Breast epithelium (tissue), 3 donors: ENCODE results near the gene MIGA2.

Experiments used
- POLR2AphosphoS5 ChIP-seq, 3 donors: sonication (generic); formaldehyde crosslinking; IDR thresholded peaks; one replicate each; pipeline ENCODE4 v1.6.1; 2017; ENCODE audit warnings: antibody characterized with exemption in 3 of 3
- TF ChIP-seq, protein P1 (sequence below), 3 donors: fragments of 450-650 bp; IDR thresholded peaks; one replicate each; pipeline ENCODE4 v1.5.1; 2016 to 2017; ENCODE audit warnings: antibody characterized with exemption in 3 of 3, mild to moderate bottlenecking in 3 of 3, moderate library complexity in 3 of 3

DNA sequence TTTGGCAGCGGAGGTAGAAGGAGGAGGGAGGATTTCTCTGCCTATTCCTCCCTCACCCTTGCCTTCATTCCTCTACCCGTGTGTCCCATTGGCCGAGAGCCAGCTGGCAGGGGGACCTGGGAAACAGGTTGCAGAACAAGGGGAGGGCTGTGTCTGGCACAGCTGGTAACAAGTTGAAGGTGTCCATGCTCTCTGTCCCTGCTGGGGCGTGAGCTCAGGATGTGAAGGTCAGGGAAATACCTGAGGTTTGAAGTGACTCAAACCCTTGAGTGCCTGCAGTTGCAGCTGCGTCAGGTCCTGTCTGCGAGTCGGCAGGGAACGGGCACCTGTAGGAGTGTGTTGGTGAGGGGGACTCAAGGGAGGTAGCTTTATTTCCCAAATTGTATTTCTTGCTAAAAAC is 16.2 kb downstream of the MIGA2 start:
- TF ChIP-seq, protein P1, sequence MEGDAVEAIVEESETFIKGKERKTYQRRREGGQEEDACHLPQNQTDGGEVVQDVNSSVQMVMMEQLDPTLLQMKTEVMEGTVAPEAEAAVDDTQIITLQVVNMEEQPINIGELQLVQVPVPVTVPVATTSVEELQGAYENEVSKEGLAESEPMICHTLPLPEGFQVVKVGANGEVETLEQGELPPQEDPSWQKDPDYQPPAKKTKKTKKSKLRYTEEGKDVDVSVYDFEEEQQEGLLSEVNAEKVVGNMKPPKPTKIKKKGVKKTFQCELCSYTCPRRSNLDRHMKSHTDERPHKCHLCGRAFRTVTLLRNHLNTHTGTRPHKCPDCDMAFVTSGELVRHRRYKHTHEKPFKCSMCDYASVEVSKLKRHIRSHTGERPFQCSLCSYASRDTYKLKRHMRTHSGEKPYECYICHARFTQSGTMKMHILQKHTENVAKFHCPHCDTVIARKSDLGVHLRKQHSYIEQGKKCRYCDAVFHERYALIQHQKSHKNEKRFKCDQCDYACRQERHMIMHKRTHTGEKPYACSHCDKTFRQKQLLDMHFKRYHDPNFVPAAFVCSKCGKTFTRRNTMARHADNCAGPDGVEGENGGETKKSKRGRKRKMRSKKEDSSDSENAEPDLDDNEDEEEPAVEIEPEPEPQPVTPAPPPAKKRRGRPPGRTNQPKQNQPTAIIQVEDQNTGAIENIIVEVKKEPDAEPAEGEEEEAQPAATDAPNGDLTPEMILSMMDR (IDR thresholded peaks at IDR 0.05), result no peak
- peak; percentile 28 to 58 (median 43) for TF ChIP-seq POLR2AphosphoS5 (IDR thresholded peaks at IDR 0.05)
